Endometrium (tissue), 2 donors: ENCODE data around the gene SGTA.

ENCODE experiments used
- FAIRE-seq: peaks from 2 replicates; lab custom pipeline; 2012; peaks lifted over from hg19 to GRCh38; lab: Jason Lieb, UNC
- donor health status: control.
- donor health status: control.

The SGTA gene

DNA sequence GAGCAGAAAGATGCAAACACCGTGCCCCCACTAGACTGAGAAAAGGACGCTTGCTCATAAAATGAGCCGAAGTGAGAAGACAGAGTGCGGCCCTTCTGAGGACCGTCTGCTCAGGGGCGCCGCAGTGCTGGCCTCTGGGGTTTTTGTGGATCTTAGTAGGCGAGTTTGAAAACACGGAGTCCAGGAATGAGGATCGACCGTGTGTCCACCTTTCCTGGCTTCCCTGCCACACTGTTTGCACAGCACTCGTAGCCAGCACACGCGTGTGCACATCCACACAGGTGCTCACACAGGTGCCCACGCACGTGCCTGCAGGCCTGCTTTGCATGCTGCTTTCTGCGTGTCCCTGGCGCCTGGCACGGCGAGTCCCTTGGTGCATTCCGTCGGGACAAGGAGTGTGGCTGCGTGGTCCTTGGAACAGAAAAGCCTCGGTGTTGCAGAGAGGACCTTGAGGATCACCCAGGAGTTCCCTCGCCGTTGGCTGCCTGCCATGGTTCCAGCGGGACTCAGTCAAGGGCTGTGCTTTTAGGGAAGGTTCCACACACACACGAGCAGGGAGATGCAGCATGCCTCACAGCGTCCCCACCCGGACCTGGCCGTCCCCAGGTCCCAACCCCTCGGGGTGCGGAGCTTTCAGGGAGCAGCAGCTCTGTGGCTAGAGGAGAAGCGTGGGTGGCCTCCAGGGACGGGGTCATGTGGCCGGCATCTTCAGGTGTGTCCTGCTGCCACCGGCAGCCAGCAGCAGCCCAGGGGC is 26.5 kb upstream of the SGTA start:
- FAIRE-seq = no peak

DNA sequence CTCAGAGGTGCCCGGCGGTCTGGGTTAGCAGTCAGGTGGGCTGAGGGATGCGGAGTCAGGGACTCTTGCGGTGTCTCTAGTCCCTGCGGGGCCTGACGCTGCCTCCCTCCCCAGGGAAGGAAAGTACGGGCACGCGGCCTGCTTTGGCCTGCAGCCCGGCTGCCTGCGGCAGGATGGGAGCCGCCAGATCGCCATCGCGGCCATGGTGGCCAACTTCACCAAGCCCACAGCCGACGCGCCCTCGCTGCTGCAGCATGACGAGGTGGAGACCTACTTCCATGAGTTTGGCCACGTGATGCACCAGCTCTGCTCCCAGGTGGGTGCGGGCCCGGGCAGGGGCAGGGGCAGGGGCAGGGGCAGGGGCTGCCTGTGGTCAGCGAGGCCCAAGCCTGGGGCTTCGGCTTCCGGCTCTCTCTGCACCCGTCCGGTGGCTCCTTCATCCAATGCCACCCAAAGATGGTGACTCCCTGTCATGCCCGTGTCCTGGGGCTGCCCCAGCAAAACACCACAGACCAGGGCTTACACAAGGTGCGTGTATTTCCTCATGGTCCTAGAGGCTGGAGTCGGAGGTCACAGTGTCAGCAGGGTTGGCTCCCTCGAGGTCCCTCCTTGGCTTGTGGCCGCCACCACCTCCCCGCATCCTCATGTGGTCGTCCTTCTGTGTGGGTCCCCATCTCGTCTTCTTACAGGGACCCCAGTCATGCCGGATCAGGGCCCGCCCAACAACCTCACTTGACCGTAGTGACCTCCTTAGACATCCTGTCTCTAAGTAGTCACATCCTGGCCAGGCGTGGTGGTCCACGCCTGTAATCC is 25.3 kb upstream of the SGTA start:
- FAIRE-seq = no peak

DNA sequence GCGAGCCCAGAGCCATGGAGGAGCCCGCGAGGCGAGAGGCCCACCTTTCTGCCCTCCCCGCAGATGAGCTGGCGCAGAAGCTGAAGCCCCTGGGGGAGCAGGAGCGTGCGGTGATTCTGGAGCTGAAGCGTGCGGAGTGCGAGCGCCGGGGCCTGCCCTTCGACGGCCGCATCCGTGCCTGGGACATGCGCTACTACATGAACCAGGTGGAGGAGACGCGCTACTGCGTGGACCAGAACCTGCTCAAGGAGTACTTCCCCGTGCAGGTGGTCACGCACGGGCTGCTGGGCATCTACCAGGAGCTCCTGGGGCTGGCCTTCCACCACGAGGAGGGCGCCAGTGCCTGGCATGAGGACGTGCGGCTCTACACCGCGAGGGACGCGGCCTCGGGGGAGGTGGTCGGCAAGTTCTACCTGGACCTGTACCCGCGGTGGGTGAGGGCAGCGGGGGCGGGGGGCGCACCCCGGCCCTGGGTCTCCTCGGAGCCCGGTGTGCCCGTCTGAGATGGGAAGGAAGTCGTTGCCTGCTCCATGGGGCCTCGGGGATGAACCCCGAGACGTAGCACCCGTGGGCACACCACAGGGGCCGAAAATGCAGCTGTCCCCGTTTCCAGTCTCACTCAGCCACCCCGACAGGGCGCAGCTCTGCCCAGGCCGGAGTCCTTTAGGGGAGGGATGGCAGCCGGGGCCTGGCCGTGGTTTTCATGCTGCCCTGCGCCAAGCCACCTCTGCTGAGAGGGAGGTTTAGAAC is 24.5 kb upstream of the SGTA start:
- FAIRE-seq = no peak

DNA sequence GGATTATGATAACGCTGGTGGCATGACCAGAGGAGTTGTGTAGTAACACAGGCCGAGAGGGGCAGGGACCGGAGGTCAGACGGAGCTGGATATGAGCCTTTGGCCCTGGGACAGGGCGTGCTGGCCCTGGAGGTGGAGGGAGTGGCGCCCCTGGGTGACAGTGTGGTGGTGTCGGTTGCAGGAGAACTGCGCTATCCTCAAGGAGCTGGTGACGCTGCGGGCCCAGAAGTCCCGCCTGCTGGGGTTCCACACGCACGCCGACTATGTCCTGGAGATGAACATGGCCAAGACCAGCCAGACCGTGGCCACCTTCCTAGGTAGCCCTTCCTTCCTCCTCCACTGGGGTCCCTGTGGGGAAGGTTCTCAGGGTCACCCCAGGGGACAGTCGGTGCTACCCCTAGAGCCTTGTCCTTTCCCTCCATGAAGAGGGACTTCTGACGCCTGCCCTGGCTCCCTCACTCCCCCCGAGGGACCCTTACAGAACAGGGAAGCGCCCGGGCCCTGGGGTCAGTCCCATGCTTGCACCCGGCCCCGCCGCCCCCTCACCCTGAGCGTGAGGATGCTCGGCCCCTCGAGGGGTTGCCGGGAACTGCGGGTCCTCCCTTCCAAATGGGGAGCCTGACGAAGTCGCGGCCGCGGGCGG is 23.8 kb upstream of the SGTA start:
- no peak for FAIRE-seq

DNA sequence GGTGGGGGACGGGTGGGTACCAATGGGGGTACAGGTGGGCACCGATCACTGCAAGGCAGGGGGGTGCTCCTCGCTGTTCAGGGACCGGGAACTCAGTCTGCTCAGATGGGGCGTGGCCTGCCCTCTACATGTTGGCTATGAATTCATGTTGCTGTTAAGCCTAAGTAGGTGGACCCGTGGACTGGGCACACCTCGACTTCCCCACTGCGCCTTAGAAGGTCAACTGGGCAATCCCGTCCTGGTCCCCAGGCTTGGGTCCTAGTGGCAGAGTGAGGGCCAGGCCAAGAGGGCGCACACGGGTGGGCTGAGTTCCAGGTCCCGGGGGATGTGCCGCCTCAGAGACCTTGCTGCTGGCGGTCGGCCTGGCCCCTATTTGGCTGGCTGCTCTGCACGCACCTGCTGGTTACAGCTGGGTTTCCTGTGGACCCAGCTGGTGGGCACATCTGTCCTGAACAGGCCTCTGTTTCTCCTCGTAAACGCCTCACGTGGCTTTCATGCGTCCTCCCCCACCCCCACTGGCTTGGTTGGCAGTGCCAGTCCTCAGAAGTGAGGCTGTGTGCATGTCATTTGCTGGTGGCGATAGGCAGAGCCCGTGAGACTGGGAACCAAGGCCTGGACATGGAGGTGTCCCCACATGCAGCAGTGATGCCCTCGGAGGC is 23.0 kb upstream of the SGTA start:
- no peak for FAIRE-seq

DNA sequence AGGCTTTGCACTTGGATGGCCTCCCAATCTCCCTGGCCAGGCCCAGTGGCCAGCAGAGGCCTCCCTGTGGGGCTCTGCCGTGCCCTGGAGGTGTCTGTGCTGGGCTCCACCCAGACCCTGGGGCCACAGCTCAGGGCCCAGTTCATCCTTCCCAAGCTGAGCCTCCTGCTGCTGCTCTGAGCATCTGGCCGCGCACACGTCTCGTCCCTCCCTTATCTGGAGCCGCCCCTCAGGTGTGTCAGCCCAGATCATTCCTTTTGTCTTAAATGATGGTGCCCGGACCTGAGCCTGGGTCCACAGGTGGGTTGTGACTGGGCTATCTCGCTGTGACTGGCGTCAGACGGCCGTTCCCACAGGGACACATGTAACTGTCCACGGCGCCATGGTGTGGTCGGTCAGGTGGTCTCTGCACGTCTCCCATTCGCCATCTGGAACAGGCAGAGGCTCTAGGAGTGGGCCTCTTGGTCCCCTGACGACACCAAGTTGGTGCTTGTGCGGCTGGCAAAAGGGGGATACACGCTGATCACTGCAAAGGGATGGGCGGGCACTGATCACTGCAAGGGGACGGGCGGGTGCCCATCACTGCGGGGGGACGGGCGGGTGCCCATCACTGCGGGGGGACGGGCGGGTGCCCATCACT is 22.3 kb upstream of the SGTA start:
- no peak for FAIRE-seq

DNA sequence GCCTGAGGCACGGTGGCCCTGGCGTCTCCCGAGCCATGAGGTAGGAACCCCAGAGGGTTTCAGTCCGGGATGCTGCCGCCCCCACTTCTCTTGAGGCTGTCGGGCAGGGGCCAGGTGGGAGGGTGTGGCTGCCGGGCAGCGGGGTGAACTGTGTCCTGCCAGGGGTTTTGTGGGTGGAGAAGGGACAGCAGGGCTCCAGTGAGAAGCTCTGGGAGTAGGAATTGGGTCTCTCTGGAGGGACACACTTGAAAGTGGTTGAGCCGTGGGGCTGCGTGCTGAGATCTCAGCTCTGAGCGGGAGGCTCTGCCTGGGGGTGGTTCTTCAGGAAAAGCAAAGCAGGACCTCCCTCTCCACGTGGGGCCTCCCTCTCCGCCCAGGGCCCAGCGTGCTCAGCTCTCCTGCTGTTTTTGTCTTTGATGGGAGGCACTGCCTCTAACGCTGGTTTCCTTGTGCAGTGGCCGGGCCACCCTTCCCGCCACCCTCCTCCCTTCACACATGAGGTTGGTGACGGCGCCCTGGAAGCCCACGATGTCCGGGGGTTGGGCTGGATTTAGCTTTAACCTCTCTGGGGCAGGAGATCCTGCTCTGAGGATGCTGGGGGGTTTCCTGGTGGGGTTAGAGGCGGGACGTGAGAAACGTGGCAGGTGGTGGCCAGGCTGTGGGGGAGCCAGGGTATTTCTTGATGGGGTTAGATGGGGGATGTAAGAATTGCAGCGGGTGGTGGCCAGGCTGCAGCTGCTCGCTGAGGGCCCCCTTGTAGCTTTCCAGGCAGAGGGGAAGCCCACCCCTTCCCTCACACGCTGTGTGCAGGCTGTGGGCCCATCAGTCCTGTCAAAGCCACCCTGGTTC is 21.3 kb upstream of the SGTA start:
- FAIRE-seq = no peak

DNA sequence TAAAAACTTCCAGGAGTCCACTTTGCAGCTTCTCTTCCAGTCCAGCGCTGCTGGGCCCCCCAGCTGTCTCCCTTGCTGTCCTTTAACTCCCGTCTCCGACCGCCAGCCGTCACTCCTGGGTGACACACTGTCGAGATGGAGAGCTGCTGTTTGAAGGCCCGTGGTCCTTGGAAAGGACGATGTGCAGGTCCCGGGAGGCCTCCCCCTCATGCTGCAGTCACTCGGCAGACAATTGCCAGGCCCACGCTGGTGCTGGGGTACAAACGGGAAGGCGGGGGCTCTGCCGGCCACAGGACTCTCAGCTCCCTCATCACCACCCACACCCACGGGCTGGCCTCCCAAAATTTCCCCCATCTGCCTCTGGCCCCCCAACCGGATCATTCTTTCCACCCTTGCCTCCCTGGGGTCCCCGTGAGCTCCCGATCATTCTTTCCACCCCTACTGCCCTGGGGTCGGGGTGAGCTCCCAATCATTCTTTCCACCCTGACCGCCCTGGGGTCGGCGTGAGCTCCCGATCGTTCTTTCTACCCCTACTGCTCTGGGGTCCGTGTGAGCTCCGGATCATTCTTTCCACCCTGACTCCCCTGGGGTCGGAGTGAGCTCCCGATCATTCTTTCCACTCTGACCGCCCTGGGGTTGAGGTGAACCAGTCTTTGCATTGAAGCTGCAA is 20.5 kb upstream of the SGTA start:
- no peak for FAIRE-seq

DNA sequence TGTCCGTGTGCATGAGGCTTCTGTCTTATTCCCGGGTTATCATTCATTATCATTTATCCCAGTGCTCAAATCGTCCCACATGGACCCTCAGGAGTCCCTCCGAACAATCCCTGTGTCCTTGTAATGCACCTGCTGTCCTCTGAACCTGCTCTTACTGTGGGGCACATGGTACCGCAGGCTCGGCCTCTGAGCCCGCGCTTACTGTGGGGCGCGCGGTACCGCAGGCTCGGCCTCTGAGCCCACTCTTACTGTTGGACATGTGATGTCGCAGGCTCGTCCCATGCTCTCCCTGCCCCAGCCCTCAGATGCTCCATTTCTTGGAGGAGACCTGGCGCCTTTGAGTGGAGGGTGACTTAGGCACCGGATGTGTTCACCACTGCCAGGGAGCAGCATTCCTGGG is 19.8 kb upstream of the SGTA start:
- no peak for FAIRE-seq

DNA sequence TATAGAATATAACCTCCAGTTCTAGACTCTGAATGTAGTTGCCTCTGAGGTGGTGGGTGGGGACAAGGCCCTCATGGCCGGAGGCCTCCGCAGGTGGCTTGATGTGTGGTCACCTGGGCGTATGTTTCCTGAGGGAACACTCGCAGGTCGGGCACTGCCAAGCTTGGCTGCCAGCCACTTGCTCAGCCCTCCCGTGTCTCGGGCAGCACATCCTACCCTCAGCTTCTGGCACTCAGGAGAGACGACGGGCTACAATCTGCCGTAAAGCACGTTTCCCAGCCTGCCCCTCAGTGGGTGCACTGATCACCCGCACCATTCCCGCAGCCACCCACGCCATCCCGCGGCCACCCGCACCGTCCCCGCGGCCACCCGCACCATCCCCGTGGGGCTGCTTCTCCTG is 17.4 kb upstream of the SGTA start:
- no peak for FAIRE-seq

DNA sequence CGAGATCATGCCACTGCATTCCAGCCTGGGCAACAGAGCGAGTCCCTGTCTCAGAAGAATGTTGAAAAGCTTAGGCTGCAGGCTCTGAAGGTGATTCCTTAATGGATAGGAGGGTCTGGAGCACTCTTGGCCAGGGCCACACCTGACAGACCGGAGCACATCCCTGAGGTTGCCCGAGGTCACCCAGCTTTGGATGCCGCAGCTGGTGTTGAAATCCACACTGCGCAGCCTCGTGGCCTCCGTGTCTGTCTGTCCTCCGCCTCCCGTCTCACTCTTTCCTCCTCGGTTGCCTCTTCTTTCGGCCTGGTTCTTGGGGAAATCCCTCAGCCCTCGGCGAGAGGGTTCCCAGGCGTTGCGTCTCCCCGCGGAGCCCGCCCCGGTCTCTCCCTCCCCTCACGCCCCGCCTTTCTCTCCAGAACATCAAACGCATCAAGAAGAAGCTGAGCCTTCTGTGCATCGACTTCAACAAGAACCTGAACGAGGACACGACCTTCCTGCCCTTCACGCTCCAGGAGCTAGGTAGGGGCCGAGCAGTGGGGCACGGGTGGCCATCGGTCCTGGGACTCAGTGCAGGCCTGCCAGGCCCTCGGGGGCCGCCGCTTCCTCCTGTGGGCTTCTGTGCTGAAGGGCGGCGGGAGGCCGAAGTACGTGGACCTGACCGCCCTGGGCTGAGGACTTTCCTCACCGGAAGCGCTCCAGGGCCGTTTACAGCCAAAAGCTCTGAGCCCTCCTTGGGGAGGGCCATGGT is 16.4 kb upstream of the SGTA start:
- no peak for FAIRE-seq

DNA sequence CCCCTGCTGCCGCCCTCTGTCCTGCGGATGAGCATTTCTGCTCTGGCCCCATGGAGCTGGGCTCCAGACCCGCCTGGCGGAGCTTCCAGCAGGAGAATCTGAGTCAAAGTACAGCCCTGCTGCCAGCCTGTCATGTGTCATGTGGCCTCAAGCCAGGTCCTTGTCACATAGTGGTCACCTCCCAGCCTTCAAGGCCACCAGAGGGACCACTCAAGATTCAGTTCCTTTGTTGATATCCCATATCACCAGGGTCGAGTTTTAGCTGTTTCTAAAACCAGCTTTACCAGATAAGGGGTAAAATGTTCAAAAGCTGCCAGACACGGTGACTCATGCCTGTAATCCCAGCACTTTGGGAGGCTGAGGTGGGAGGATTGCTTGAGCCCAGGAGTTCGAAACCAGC is 15.7 kb upstream of the SGTA start:
- no peak for FAIRE-seq

DNA sequence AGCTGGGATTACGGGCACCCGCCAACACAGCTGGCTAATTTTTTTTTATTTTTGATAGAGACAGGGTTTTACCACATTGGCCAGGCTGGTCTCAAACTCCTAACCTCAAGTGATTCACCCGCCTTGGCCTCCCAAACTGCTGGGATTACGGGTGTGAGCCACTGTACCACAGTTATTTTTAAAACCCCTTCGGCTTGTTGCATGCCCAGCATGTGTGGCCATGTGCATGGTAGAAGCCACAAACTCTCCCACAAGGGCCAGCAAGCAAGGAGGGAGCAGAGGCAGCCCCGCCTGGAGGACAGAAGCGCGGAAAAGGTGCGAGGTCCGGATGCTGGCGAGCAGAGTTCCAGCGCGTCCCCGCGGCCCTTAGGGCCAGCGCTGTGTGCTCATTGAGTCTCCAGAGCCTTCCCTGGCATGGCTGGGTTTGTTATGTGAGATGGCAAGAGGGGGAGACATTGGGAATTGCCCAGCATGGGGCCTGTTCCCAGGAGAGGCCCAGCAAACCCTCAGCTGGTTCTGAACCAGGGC is 15.1 kb upstream of the SGTA start:
- no peak for FAIRE-seq

DNA sequence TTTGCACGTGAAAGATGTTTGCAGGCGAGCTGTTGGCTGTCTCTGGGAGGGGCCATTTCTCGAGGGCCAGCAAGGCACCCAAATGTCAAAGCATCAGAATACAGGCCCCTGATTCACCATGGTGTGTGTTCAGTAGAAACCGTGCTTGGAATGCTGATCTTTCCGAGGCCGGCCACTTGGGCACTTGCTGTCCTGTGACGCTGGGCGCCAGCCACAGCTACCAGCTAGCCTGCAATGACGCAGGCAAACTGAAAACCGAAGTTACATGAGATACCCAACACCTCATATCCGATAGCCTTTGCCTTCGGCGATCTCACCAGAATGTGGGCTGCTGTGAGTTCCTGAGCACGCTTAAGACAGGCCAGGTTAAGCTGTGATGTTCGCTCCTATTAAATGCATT is 14.2 kb upstream of the SGTA start:
- FAIRE-seq = no peak

DNA sequence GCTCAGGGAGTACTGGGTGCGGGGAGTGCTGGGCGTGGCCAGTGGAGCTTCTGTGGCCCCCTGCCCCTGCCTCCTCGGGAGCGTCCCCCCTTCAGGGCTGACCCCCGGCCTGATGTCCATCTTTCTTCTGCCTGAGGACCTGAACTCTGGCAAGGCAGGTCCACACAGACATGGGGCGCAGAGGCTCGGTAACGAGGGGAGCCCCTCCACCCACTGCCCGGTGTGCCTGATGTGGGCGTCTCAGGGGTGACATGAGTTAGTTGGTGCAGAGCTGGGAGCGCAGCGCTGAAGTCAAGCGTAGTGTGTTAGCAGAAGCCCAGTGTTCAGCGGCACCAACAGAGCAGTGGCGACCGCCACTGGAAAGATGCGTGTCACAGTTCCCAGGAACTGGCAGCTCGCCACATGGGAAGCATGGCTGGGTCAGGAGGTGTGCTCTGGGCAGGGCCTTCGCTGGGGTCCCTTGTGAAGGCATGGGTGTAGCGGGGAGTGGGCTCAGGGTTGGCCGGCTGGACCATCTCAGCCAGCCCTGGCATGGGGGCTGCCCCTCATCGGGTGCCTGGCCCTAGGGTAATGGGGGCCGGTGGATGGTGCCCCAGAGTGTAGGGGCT is 13.7 kb upstream of the SGTA start:
- no peak for FAIRE-seq

DNA sequence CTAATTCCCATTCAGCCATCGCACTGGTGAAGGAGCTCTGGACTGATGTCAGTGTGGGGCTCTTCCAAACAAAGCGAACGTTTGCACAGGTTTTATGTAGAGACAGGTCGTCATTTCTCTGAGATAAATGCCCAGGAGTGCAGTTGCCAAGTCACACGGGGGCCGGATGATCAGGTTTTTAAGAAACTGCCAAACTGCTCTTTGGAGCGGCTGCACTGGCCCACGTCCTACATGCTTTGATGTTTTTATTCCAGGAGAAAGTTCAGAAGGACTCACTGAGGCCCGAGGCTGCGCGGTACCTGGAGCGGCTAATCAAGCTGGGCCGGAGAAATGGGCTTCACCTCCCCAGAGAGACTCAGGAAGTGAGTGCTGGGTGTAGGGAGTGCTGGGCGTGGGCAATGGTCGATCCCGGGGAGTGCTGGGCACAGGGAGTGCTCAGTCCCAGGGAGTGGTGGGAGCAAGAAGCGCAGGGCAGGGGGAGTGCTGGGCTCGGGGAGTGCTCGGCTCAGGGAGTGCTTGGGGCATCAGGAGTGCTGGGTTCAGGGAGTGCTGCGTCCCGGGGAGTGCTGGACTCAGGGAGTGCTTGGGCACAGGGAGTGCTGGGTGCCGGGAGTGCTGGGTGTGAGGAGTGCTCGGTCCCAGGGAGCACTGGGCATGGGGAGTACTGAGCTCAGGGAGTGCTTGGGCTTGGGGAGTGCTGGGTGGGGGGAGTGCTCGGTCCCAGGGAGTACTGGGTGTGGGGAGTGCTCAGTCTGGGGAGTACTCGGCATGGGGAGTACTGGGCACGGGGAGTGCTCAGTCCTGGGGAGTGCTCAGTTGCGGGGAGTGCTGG is 13.0 kb upstream of the SGTA start:
- no peak for FAIRE-seq

DNA sequence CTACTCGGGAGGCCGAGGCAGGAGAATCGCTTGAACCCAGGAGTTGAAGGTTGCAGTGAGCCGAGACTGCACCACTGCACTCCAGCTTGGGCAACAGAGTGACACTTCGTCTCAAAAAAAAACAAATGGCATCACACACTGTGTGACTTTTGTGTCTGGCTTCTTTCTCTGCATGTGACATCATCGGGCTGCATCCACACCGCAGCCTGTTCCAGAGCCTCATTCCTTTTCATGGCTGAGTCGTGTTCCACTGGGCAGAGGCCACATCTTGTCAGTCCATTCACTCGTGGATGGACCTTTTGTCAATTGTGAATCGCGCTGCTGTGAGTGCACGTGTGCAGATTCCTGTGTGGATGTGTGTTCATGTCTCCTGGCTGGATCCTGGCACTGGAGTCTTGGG is 10.5 kb upstream of the SGTA start:
- no peak for FAIRE-seq

DNA sequence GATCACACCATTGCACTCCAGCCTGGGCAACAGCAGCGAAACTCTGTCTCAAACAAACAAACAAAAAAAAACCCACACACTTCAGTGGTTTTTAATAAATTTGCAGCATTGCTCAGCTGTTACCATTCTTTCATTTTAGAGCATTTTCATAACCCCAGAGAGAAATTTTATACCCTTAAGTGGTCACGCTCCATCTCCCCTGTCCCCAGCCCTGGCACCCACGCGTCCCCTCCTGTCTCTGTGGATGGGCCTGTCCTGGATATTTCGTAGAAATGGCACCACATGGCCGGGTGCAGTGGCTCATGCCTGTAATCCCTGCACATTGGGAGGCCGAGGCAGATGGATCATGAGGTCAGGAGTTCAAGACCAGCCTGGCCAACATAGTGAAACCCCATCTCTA is 10.1 kb upstream of the SGTA start:
- no peak for FAIRE-seq
